Activated CD8-positive, alpha-beta T cell treated with anti-CD3 and anti-CD28 coated beads for 36 hours (primary cell): ENCODE results near the gene EBF4. TPM values are rescaled to one million over a fixed set of nuclear protein-coding genes. Genes with fewer than 3 reads are reported as not detected.

Source experiments
- ATAC-seq: fragments of 200-7000 bp; cut with Tn5 transposase; one replicate; pipeline ENCODE4 v1.10.0; 2021; ENCODE audit warnings: mild to moderate bottlenecking, moderate library complexity
- CTCF ChIA-PET: fragments of 350-600 bp; sonication (Branson Sonifier 250); formaldehyde crosslinking; loops from one replicate; lab custom pipeline; 2021; ENCODE audit warnings: antibody characterized with exemption; lab: Charles Lee
- POLR2A ChIA-PET: fragments of 350-600 bp; sonication (Branson Sonifier 250); formaldehyde crosslinking; loops from one replicate; lab custom pipeline; 2021; ENCODE audit warnings: antibody characterized with exemption; lab: Charles Lee
- DNase-seq: peaks from one replicate; pipeline ENCODE4 v3.0.0-alpha.2; 2020
- H3K27ac Mint-ChIP-seq: one replicate; pipeline ENCODE4 v1.8.0; 2021; ENCODE audit warnings: mild to moderate bottlenecking, mixed read lengths
- H3K27me3 Mint-ChIP-seq: one replicate; pipeline ENCODE4 v1.8.0; 2021; ENCODE audit warnings: mixed read lengths
- H3K36me3 Mint-ChIP-seq: one replicate; pipeline ENCODE4 v1.8.0; 2021; ENCODE audit warnings: low read depth, mixed read lengths
- H3K4me1 Mint-ChIP-seq: one replicate; pipeline ENCODE4 v1.8.0; 2021; ENCODE audit warnings: low read depth, mixed read lengths
- H3K4me3 Mint-ChIP-seq: one replicate; pipeline ENCODE4 v1.8.0; 2021; ENCODE audit warnings: mild to moderate bottlenecking, moderate library complexity, mixed read lengths
- H3K9me3 Mint-ChIP-seq: one replicate; pipeline ENCODE4 v1.8.0; 2021; ENCODE audit warnings: mixed read lengths
- CTCF ChIP-seq: fragments of 200-600 bp; IDR thresholded peaks from one replicate; pipeline ENCODE4 v1.8.0; 2022; ENCODE audit warnings: antibody characterized with exemption, mild to moderate bottlenecking
- intact Hi-C: fragments of 100-400 bp; cut with micrococcal nuclease; formaldehyde crosslinking; loops from one replicate; pipeline ENCODE4 v1.10.0; 2022
- total RNA-seq, 2 experiments: library from RNA; stranded (reverse); gene quantifications; one replicate each; pipeline ENCODE4 v1.2.3, GENCODE V29; 2021

The EBF4 gene
- total RNA-seq, 2 experiments from 2014 or later = 1.1 to 1.2 TPM

GRCh38 chr20:2688041-2688591 lies 4.5 kb upstream of the EBF4 start:
- TF ChIP-seq CTCF = peak; percentile 94
- Mint-ChIP-seq H3K4me1 (peaks cover 22% of the 10 kb centered on the region), H3K27ac (no peak overlapping the region), H3K27me3 (peaks cover 31% of the 10 kb centered on the region), H3K4me3 (no peak overlapping the region), H3K36me3 (no peaks in the 10 kb centered on the region), H3K9me3 (peaks cover 2% of the 10 kb centered on the region)
- ChIA-PET CTCF (interaction anchor here (0.8 to 9.7 kb wide), 23 partner anchors 10 to 295 kb away, joined by 3 to 110 read pairs (median 5); partner anchors contain the start of gene IDH3B), POLR2A (interaction anchor here (0.7 to 1.8 kb wide), 11 partner anchors 15 to 332 kb away, joined by 3 to 6 read pairs (median 4); partner anchors contain the start of genes NOP56 and PTPRA)
- intact Hi-C loops = loop anchor here (2.0 to 10.0 kb wide), 2 partner anchors 55 to 167 kb away; no protein-coding TSS in a partner anchor
- ATAC-seq = peak; percentile 95
- peak; percentile 94 for DNase-seq

DNA sequence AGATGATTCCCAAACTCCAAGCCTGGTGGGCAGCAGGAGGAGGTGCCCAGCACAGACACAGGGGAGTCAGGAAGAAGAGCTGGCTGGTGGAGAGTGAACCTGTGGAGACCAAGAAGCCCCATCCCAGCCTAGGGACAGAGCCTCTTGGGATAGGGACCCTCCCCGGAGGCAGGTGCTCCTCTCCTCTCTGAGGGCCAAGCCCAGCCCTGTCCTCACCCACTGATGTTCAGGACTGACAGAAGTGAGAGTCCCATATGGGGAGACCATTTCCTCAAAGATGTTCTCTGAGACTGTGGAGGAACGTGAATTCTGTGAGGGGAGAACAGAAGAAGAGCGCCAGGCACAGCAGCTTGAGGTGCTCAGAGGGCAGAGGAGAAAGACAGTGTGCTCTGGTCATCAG lies 2.4 kb upstream of the EBF4 start:
- CTCF ChIA-PET = interaction anchor here (0.6 to 9.7 kb wide), 4 partner anchors 39 to 387 kb away, joined by 4 to 110 read pairs (median 38); no protein-coding TSS in a partner anchor
- POLR2A ChIA-PET = no interaction called here
- H3K27ac Mint-ChIP-seq = no peak overlapping the region

GRCh38 chr20:2690718-2691117 lies 1.9 kb upstream of the EBF4 start:
- H3K4me3 Mint-ChIP-seq = no peak overlapping the region
- peaks cover 2% of the 10 kb centered on the region for H3K9me3 Mint-ChIP-seq
- ChIA-PET POLR2A (no interaction called here), CTCF (interaction anchor here (9.7 kb wide), 1 partner anchor 51 kb away, joined by 110 read pairs; no protein-coding TSS in a partner anchor)
- TF ChIP-seq CTCF = no peak
- no peak for ATAC-seq
- no peaks in the 10 kb centered on the region for H3K36me3 Mint-ChIP-seq
- peaks cover 22% of the 10 kb centered on the region for H3K4me1 Mint-ChIP-seq
- no peak for DNase-seq
- H3K27ac Mint-ChIP-seq = no peak overlapping the region
- intact Hi-C loops = no loop called here
- H3K27me3 Mint-ChIP-seq = peaks cover 38% of the 10 kb centered on the region

More for the DNA sequence above, 2.4 kb upstream of the EBF4 start:
- intact Hi-C loops = no loop called here
- peaks cover 22% of the 10 kb centered on the region for H3K4me1 Mint-ChIP-seq
- no peak for TF ChIP-seq CTCF
- H3K36me3 Mint-ChIP-seq = no peaks in the 10 kb centered on the region
- DNase-seq (no peak), ATAC-seq (no peak)
- H3K4me3 Mint-ChIP-seq = no peak overlapping the region
- peaks cover 37% of the 10 kb centered on the region for H3K27me3 Mint-ChIP-seq
- peaks cover 2% of the 10 kb centered on the region for H3K9me3 Mint-ChIP-seq

GRCh38 chr20:2691127-2691526 lies 1.5 kb upstream of the EBF4 start:
- DNase-seq (no peak), ATAC-seq (no peak)
- no peak overlapping the region for H3K27ac Mint-ChIP-seq
- peaks cover 42% of the 10 kb centered on the region for H3K27me3 Mint-ChIP-seq
- peaks cover 22% of the 10 kb centered on the region for H3K4me1 Mint-ChIP-seq
- ChIA-PET CTCF (interaction anchor here (9.7 kb wide), 1 partner anchor 51 kb away, joined by 110 read pairs; no protein-coding TSS in a partner anchor), POLR2A (interaction anchor here (0.9 kb wide), 1 partner anchor 38 kb away, joined by 4 read pairs; the partner anchor contains the start of gene NOP56)
- H3K36me3 Mint-ChIP-seq = no peaks in the 10 kb centered on the region
- peak overlapping the region; percentile 79 for H3K4me3 Mint-ChIP-seq
- peaks cover 2% of the 10 kb centered on the region for H3K9me3 Mint-ChIP-seq
- intact Hi-C loops = no loop called here
- TF ChIP-seq CTCF = no peak

- ChIA-PET POLR2A (interaction anchor here (0.6 to 0.9 kb wide), 2 partner anchors 39 to 493 kb away, joined by 3 to 4 read pairs; partner anchors contain the start of gene NOP56), CTCF (interaction anchor here (9.7 kb wide), 1 partner anchor 50 kb away, joined by 110 read pairs; no protein-coding TSS in a partner anchor)
- H3K4me3 Mint-ChIP-seq = peak overlapping the region; percentile 79
- no peak for TF ChIP-seq CTCF
- peaks cover 2% of the 10 kb centered on the region for H3K9me3 Mint-ChIP-seq
- H3K27ac Mint-ChIP-seq = no peak overlapping the region
- H3K27me3 Mint-ChIP-seq = peaks cover 42% of the 10 kb centered on the region
- ATAC-seq = no peak
- no peak for DNase-seq
- intact Hi-C loops = no loop called here
- no peaks in the 10 kb centered on the region for H3K36me3 Mint-ChIP-seq
- peaks cover 22% of the 10 kb centered on the region for H3K4me1 Mint-ChIP-seq
These were observed 931 bp upstream of the EBF4 start for GRCh38 chr20:2691663-2692035.
